ENCODE measurements around the gene UBR4.
"Not testable (repeated sequence)": the region's sequence is repeated elsewhere in the genome, so short reads cannot be mapped to it uniquely, and the experiment has no call there.

UBR4 gene

GRCh38 chr1:19180265-19180657 is 29.8 kb downstream of the UBR4 start:
- H2AK5ac ChIP-seq (ENCODE audit: low read depth, low read length); H3K4ac ChIP-seq (ENCODE audit: low read length); H2BK15ac ChIP-seq (ENCODE audit: low read length); H3K9me3 ChIP-seq (replicated peaks in 1 of 2; ENCODE audit: control insufficient read depth in 2 of 2, insufficient read depth in 1 of 2, low read depth in 1 of 2, low read length in 2 of 2); H3K14ac ChIP-seq (ENCODE audit: low read length); H3K4me1 ChIP-seq (ENCODE audit: control insufficient read depth in 2 of 2, insufficient read depth in 1 of 2, low read depth in 1 of 2, low read length in 2 of 2); H4K8ac ChIP-seq (ENCODE audit: low read depth, low read length); H2BK120ac ChIP-seq (ENCODE audit: low read depth, low read length); H3K4me2 ChIP-seq (ENCODE audit: insufficient read depth, low read length, poor library complexity, severe bottlenecking); H4K91ac ChIP-seq (ENCODE audit: low read depth, low read length, poor library complexity); H3K27me3 ChIP-seq (ENCODE audit: control insufficient read depth in 3 of 3, insufficient read depth in 3 of 3, low read depth in 1 of 3, low read length in 3 of 3); H3K23ac ChIP-seq (ENCODE audit: low read depth, low read length, poor library complexity); H3K79me1 ChIP-seq (ENCODE audit: low read depth, low read length); DNase-seq (ENCODE audit: low spot score); H2BK5ac ChIP-seq (ENCODE audit: low read length); H3K4me3 ChIP-seq (ENCODE audit: low read length in 2 of 2); H2BK12ac ChIP-seq (ENCODE audit: low read length); H3K18ac ChIP-seq (ENCODE audit: low read length); H3K27ac ChIP-seq (replicated peaks; ENCODE audit: low read length); H3K9ac ChIP-seq (ENCODE audit: low read depth, low read length, poor library complexity); H2AFZ ChIP-seq (ENCODE audit: low read length): not testable (repeated sequence)
- no CpG with 5 or more reads among the region's 8 CpGs for WGBS, 2 donors (ENCODE audit: extremely low coverage in 2 of 2, insufficient read length in 2 of 2, insufficient replicate concordance in 1 of 2)
- H3K36me3 ChIP-seq (replicated peaks in 1 of 2; ENCODE audit: control insufficient read depth in 2 of 2, insufficient read depth in 2 of 2, low read length in 2 of 2): peaks cover 39 to 96% of the 10 kb centered on the region in 2 donors

GRCh38 chr1:19179597-19180264 is 30.3 kb downstream of the UBR4 start:
- H3K9me3 ChIP-seq (replicated peaks in 1 of 2; ENCODE audit: control insufficient read depth in 2 of 2, insufficient read depth in 1 of 2, low read depth in 1 of 2, low read length in 2 of 2): no peaks in the 10 kb centered on the region
- H4K91ac ChIP-seq (ENCODE audit: low read depth, low read length, poor library complexity): no peak overlapping the region
- H2BK5ac ChIP-seq (ENCODE audit: low read length): no peak overlapping the region
- no peaks in the 10 kb centered on the region for H3K4me1 ChIP-seq (ENCODE audit: control insufficient read depth in 2 of 2, insufficient read depth in 1 of 2, low read depth in 1 of 2, low read length in 2 of 2)
- no peak overlapping the region for H3K14ac ChIP-seq (ENCODE audit: low read length)
- no peaks in the 10 kb centered on the region for H3K27me3 ChIP-seq (ENCODE audit: control insufficient read depth in 3 of 3, insufficient read depth in 3 of 3, low read depth in 1 of 3, low read length in 3 of 3)
- H2BK12ac ChIP-seq (ENCODE audit: low read length): no peak overlapping the region
- DNase-seq (ENCODE audit: low spot score): no peak
- H2BK120ac ChIP-seq (ENCODE audit: low read depth, low read length): no peak overlapping the region
- no CpG with 5 or more reads among the region's 8 CpGs for WGBS, 2 donors (ENCODE audit: extremely low coverage in 2 of 2, insufficient read length in 2 of 2, insufficient replicate concordance in 1 of 2)
- no peak overlapping the region for H3K18ac ChIP-seq (ENCODE audit: low read length)
- H3K4me2 ChIP-seq (ENCODE audit: insufficient read depth, low read length, poor library complexity, severe bottlenecking): no peak overlapping the region
- H3K79me1 ChIP-seq (ENCODE audit: low read depth, low read length): no peaks in the 10 kb centered on the region
- H2AFZ ChIP-seq (ENCODE audit: low read length): no peak overlapping the region
- no peak overlapping the region for H3K23ac ChIP-seq (ENCODE audit: low read depth, low read length, poor library complexity)
- H2BK15ac ChIP-seq (ENCODE audit: low read length): no peak overlapping the region
- H4K8ac ChIP-seq (ENCODE audit: low read depth, low read length): no peak overlapping the region
- H3K36me3 ChIP-seq (replicated peaks in 1 of 2; ENCODE audit: control insufficient read depth in 2 of 2, insufficient read depth in 2 of 2, low read length in 2 of 2): peaks cover 40 to 96% of the 10 kb centered on the region in 2 donors
- no peak overlapping the region for H2AK5ac ChIP-seq (ENCODE audit: low read depth, low read length)
- no peak overlapping the region for H3K4ac ChIP-seq (ENCODE audit: low read length)
- H3K27ac ChIP-seq (replicated peaks; ENCODE audit: low read length): no peak overlapping the region
- H3K4me3 ChIP-seq (ENCODE audit: low read length in 2 of 2): no peak overlapping the region
- H3K9ac ChIP-seq (ENCODE audit: low read depth, low read length, poor library complexity): no peak overlapping the region

GRCh38 chr1:19178734-19179398 is 31.2 kb downstream of the UBR4 start:
- Histone ChIP-seq H3K4me3 (ENCODE audit: low read length in 2 of 2) (no peak overlapping the region), H4K8ac (ENCODE audit: low read depth, low read length) (no peak overlapping the region), H3K23ac (ENCODE audit: low read depth, low read length, poor library complexity) (no peak overlapping the region), H3K4ac (ENCODE audit: low read length) (no peak overlapping the region), H2BK5ac (ENCODE audit: low read length) (no peak overlapping the region), H3K4me1 (ENCODE audit: control insufficient read depth in 2 of 2, insufficient read depth in 1 of 2, low read depth in 1 of 2, low read length in 2 of 2) (no peaks in the 10 kb centered on the region), H3K9ac (ENCODE audit: low read depth, low read length, poor library complexity) (no peak overlapping the region), H3K18ac (ENCODE audit: low read length) (no peak overlapping the region), H3K79me1 (ENCODE audit: low read depth, low read length) (no peaks in the 10 kb centered on the region), H3K4me2 (ENCODE audit: insufficient read depth, low read length, poor library complexity, severe bottlenecking) (no peak overlapping the region), H2BK15ac (ENCODE audit: low read length) (no peak overlapping the region), H3K14ac (ENCODE audit: low read length) (no peak overlapping the region), H2AK5ac (ENCODE audit: low read depth, low read length) (no peak overlapping the region), H2BK120ac (ENCODE audit: low read depth, low read length) (no peak overlapping the region), H2AFZ (ENCODE audit: low read length) (no peak overlapping the region), H3K36me3 (replicated peaks in 1 of 2; ENCODE audit: control insufficient read depth in 2 of 2, insufficient read depth in 2 of 2, low read length in 2 of 2) (peaks cover 45 to 96% of the 10 kb centered on the region in 2 donors), H2BK12ac (ENCODE audit: low read length) (no peak overlapping the region), H3K27me3 (ENCODE audit: control insufficient read depth in 3 of 3, insufficient read depth in 3 of 3, low read depth in 1 of 3, low read length in 3 of 3) (no peaks in the 10 kb centered on the region), H3K9me3 (replicated peaks in 1 of 2; ENCODE audit: control insufficient read depth in 2 of 2, insufficient read depth in 1 of 2, low read depth in 1 of 2, low read length in 2 of 2) (no peaks in the 10 kb centered on the region), H4K91ac (ENCODE audit: low read depth, low read length, poor library complexity) (no peak overlapping the region), H3K27ac (replicated peaks; ENCODE audit: low read length) (no peak overlapping the region)
- DNase-seq (ENCODE audit: low spot score): no peak
- no CpG with 5 or more reads among the region's 5 CpGs for WGBS, 2 donors (ENCODE audit: extremely low coverage in 2 of 2, insufficient read length in 2 of 2, insufficient replicate concordance in 1 of 2)

GRCh38 chr1:19177811-19178210 is 32.3 kb downstream of the UBR4 start:
- no peak overlapping the region for H2AK5ac ChIP-seq (ENCODE audit: low read depth, low read length)
- no peaks in the 10 kb centered on the region for H3K4me1 ChIP-seq (ENCODE audit: control insufficient read depth in 2 of 2, insufficient read depth in 1 of 2, low read depth in 1 of 2, low read length in 2 of 2)
- no peak for DNase-seq (ENCODE audit: low spot score)
- no peak overlapping the region for H2BK15ac ChIP-seq (ENCODE audit: low read length)
- no peak overlapping the region for H4K91ac ChIP-seq (ENCODE audit: low read depth, low read length, poor library complexity)
- H3K23ac ChIP-seq (ENCODE audit: low read depth, low read length, poor library complexity): no peak overlapping the region
- no peak overlapping the region for H3K14ac ChIP-seq (ENCODE audit: low read length)
- no peaks in the 10 kb centered on the region for H3K27me3 ChIP-seq (ENCODE audit: control insufficient read depth in 3 of 3, insufficient read depth in 3 of 3, low read depth in 1 of 3, low read length in 3 of 3)
- H3K4me2 ChIP-seq (ENCODE audit: insufficient read depth, low read length, poor library complexity, severe bottlenecking): no peak overlapping the region
- peaks cover 48 to 97% of the 10 kb centered on the region in 2 donors for H3K36me3 ChIP-seq (replicated peaks in 1 of 2; ENCODE audit: control insufficient read depth in 2 of 2, insufficient read depth in 2 of 2, low read length in 2 of 2)
- H2BK120ac ChIP-seq (ENCODE audit: low read depth, low read length): no peak overlapping the region
- H3K4ac ChIP-seq (ENCODE audit: low read length): no peak overlapping the region
- H3K9me3 ChIP-seq (replicated peaks in 1 of 2; ENCODE audit: control insufficient read depth in 2 of 2, insufficient read depth in 1 of 2, low read depth in 1 of 2, low read length in 2 of 2): no peaks in the 10 kb centered on the region
- H3K79me1 ChIP-seq (ENCODE audit: low read depth, low read length): no peaks in the 10 kb centered on the region
- no peak overlapping the region for H3K4me3 ChIP-seq (ENCODE audit: low read length in 2 of 2)
- H2AFZ ChIP-seq (ENCODE audit: low read length): no peak overlapping the region
- no peak overlapping the region for H2BK5ac ChIP-seq (ENCODE audit: low read length)
- H3K9ac ChIP-seq (ENCODE audit: low read depth, low read length, poor library complexity): no peak overlapping the region
- H3K27ac ChIP-seq (replicated peaks; ENCODE audit: low read length): no peak overlapping the region
- H3K18ac ChIP-seq (ENCODE audit: low read length): no peak overlapping the region
- no peak overlapping the region for H2BK12ac ChIP-seq (ENCODE audit: low read length)
- no peak overlapping the region for H4K8ac ChIP-seq (ENCODE audit: low read depth, low read length)
- no CpG with 5 or more reads among the region's 2 CpGs for WGBS, 2 donors (ENCODE audit: extremely low coverage in 2 of 2, insufficient read length in 2 of 2, insufficient replicate concordance in 1 of 2)

Measured in neuronal stem cell (in vitro differentiated cells).